ENCODE data around the gene CACNA1F.
A peak's percentile ranks its signal among the peaks of the same experiment; 100 is the strongest.
"Not testable (repeated sequence)": the region's sequence is repeated elsewhere in the genome, so short reads cannot be mapped to it uniquely, and the experiment has no call there.

Gene CACNA1F

GRCh38 chrX:49177338-49177833 lies 55.8 kb downstream of the CACNA1F start:
- H3K4me3 ChIP-seq (ENCODE audit: insufficient read length, low read depth): no peak overlapping the region
- H3K9me3 ChIP-seq (ENCODE audit: insufficient read depth, low read length): no peaks in the 10 kb centered on the region
- no peaks in the 10 kb centered on the region for H3K27me3 ChIP-seq (ENCODE audit: insufficient read depth, insufficient read length)
- TF ChIP-seq SUZ12 (IDR thresholded peaks at IDR 0.05; ENCODE audit: extremely low read depth, insufficient read depth, insufficient read length) (no peak), YY1 (IDR thresholded peaks at IDR 0.05; ENCODE audit: insufficient read depth, insufficient read length) (no peak), ZNF274 (IDR thresholded peaks at IDR 0.05; ENCODE audit: low read depth, low read length) (no peak)
- H3K36me3 ChIP-seq (ENCODE audit: insufficient read depth, insufficient read length, low read length): peaks cover 77% of the 10 kb centered on the region
- no peak overlapping the region for H3K9ac ChIP-seq (ENCODE audit: insufficient read length, low read depth)
- no peak for DNase-seq (ENCODE audit: low read depth, low spot score)
- H3K4me1 ChIP-seq (ENCODE audit: insufficient read depth, insufficient read length): no peaks in the 10 kb centered on the region

GRCh38 chrX:49176421-49177326 lies 56.5 kb downstream of the CACNA1F start:
- no peak for DNase-seq (ENCODE audit: low read depth, low spot score)
- no peak overlapping the region for H3K9ac ChIP-seq (ENCODE audit: insufficient read length, low read depth)

DNA sequence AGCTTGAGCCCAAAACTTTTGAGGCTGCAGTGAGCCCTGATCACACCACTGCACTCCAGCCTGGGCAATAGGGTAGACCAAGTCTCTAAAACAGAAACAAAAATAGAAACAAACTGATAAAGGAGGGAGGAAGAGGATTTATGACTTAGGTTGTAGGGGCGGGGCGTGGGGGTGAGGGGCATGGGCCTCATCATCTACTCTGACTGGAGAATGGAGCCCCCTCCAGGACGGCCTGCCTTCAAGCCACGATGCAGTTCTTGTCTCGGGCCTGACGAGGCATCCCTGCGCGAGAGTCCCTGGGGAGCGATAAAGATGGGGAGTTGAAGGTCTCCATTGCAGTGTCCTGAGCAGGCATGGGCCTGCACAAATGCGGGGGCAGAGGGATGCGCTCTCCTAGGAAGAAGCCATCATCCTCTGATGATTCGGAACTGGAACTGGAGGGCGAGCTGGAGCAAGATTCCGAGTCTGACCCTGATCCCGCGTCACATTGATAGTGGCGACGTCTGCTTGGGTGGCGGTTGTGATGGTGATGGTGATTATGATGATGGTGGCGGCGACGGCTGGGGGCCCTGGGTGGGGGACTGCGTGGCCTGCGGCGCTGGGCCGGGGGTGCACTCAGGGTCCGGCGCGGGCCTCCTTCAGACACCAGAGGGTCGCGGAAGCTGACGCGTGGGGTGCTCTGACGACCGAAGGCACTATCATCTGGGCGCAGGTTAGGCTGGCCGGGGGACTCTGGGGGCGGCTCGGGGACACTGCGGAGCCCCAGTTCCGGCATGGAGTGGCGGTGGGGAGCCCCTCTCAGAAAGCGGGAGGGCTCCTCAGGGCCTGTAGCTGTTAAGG lies 57.5 kb downstream of the CACNA1F start:
- Histone ChIP-seq H3K4me3 (ENCODE audit: insufficient read length, low read depth) (no peak overlapping the region), H3K36me3 (ENCODE audit: insufficient read depth, insufficient read length, low read length) (peaks cover 68% of the 10 kb centered on the region), H3K27me3 (ENCODE audit: insufficient read depth, insufficient read length) (no peaks in the 10 kb centered on the region), H3K9ac (ENCODE audit: insufficient read length, low read depth) (no peak overlapping the region), H3K9me3 (ENCODE audit: insufficient read depth, low read length) (no peaks in the 10 kb centered on the region), H3K4me1 (ENCODE audit: insufficient read depth, insufficient read length) (no peaks in the 10 kb centered on the region)
- no peak for DNase-seq (ENCODE audit: low read depth, low spot score)
- TF ChIP-seq SUZ12 (IDR thresholded peaks at IDR 0.05; ENCODE audit: extremely low read depth, insufficient read depth, insufficient read length) (no peak), YY1 (IDR thresholded peaks at IDR 0.05; ENCODE audit: insufficient read depth, insufficient read length) (no peak), ZNF274 (IDR thresholded peaks at IDR 0.05; ENCODE audit: low read depth, low read length) (no peak)

More at GRCh38 chrX:49176421-49177326, 56.5 kb downstream of the CACNA1F start:
- Histone ChIP-seq H3K27me3 (ENCODE audit: insufficient read depth, insufficient read length) (no peaks in the 10 kb centered on the region), H3K4me1 (ENCODE audit: insufficient read depth, insufficient read length) (no peaks in the 10 kb centered on the region), H3K4me3 (ENCODE audit: insufficient read length, low read depth) (no peak overlapping the region), H3K9me3 (ENCODE audit: insufficient read depth, low read length) (no peaks in the 10 kb centered on the region), H3K36me3 (ENCODE audit: insufficient read depth, insufficient read length, low read length) (peaks cover 72% of the 10 kb centered on the region)
- TF ChIP-seq ZNF274 (IDR thresholded peaks at IDR 0.05; ENCODE audit: low read depth, low read length) (no peak), SUZ12 (IDR thresholded peaks at IDR 0.05; ENCODE audit: extremely low read depth, insufficient read depth, insufficient read length) (no peak), YY1 (IDR thresholded peaks at IDR 0.05; ENCODE audit: insufficient read depth, insufficient read length) (no peak)

DNA sequence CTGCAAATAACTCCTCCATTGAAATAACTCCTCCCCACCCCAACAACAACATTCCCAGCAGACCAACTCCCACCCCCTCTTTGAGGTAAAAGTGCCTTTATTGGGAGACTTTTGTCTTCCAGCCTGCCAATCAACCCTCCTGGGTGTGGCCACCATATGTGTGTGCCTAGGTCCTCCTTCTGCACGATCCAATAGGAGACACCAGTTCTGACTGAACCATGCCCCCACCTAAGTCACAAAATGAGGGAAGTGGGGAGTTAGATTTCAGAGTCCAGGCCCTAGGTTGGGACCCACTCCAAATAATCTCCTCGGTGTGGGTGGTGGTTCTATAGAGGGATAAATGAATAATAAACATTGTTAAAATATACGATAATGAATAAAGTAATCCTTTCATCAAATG lies 58.4 kb downstream of the CACNA1F start:
- peaks cover 61% of the 10 kb centered on the region for H3K36me3 ChIP-seq (ENCODE audit: insufficient read depth, insufficient read length, low read length)
- no peak overlapping the region for H3K4me3 ChIP-seq (ENCODE audit: insufficient read length, low read depth)
- DNase-seq (ENCODE audit: low read depth, low spot score): no peak
- no peaks in the 10 kb centered on the region for H3K27me3 ChIP-seq (ENCODE audit: insufficient read depth, insufficient read length)
- no peaks in the 10 kb centered on the region for H3K4me1 ChIP-seq (ENCODE audit: insufficient read depth, insufficient read length)
- no peak overlapping the region for H3K9ac ChIP-seq (ENCODE audit: insufficient read length, low read depth)
- no peak for TF ChIP-seq SUZ12 (IDR thresholded peaks at IDR 0.05; ENCODE audit: extremely low read depth, insufficient read depth, insufficient read length)
- TF ChIP-seq ZNF274 (IDR thresholded peaks at IDR 0.05; ENCODE audit: low read depth, low read length): no peak
- no peak for TF ChIP-seq YY1 (IDR thresholded peaks at IDR 0.05; ENCODE audit: insufficient read depth, insufficient read length)
- H3K9me3 ChIP-seq (ENCODE audit: insufficient read depth, low read length): no peaks in the 10 kb centered on the region

DNA sequence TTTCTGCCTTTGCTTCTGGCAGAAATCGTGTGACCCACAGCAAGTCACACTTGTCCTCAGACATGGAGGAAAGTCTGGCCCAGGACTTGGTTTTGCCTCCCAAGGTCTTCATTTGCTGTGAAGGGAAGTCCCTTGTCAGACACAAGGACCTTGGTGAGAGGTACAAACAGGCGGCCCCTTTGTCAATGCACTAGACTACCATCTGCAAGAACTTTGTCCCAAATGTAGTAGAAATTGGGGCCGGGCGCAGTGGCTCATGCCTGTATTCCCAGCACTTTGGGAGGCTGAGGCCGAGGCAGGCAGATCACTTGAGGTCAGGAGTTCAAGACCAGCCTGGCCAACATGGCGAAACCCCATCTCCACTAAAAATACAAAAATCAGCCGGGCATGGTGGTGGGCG lies 59.6 kb downstream of the CACNA1F start:
- not testable (repeated sequence) for H3K27me3 ChIP-seq (ENCODE audit: insufficient read depth, insufficient read length); DNase-seq (ENCODE audit: low read depth, low spot score); H3K4me3 ChIP-seq (ENCODE audit: insufficient read length, low read depth); H3K9ac ChIP-seq (ENCODE audit: insufficient read length, low read depth); H3K9me3 ChIP-seq (ENCODE audit: insufficient read depth, low read length); H3K4me1 ChIP-seq (ENCODE audit: insufficient read depth, insufficient read length)
- H3K36me3 ChIP-seq (ENCODE audit: insufficient read depth, insufficient read length, low read length): peaks cover 49% of the 10 kb centered on the region

- TF ChIP-seq YY1 (IDR thresholded peaks at IDR 0.05; ENCODE audit: insufficient read depth, insufficient read length) (no peak), SUZ12 (IDR thresholded peaks at IDR 0.05; ENCODE audit: extremely low read depth, insufficient read depth, insufficient read length) (no peak), ZNF274 (IDR thresholded peaks at IDR 0.05; ENCODE audit: low read depth, low read length) (no peak)
- Histone ChIP-seq H3K4me3 (ENCODE audit: insufficient read length, low read depth) (peak overlapping the region; percentile 62), H3K9ac (ENCODE audit: insufficient read length, low read depth) (peak overlapping the region; percentile 79), H3K9me3 (ENCODE audit: insufficient read depth, low read length) (no peaks in the 10 kb centered on the region), H3K36me3 (ENCODE audit: insufficient read depth, insufficient read length, low read length) (peaks cover 37% of the 10 kb centered on the region), H3K27me3 (ENCODE audit: insufficient read depth, insufficient read length) (no peaks in the 10 kb centered on the region), H3K4me1 (ENCODE audit: insufficient read depth, insufficient read length) (no peaks in the 10 kb centered on the region)
- DNase-seq (ENCODE audit: low read depth, low spot score): no peak
These were observed 60.8 kb downstream of the CACNA1F start for GRCh38 chrX:49172280-49172780.

Measured in NT2/D1 (cell line).